ENCODE measurements around the gene ANGEL2.

- TF ChIP-seq FOS (IDR thresholded peaks at IDR 0.05; ENCODE audit: low read depth, low read length): no peak
- TF ChIP-seq NFE2L2 (IDR thresholded peaks at IDR 0.05; ENCODE audit: low read depth, low read length): no peak
- no peak for TF ChIP-seq CTCF (conservative IDR thresholded peaks at IDR 0.05; ENCODE audit: low read depth, low read length)
- no peak for TF ChIP-seq MAZ (IDR thresholded peaks at IDR 0.05; ENCODE audit: borderline replicate concordance, low read depth, low read length)
- TF ChIP-seq SMC3 (IDR thresholded peaks at IDR 0.05; ENCODE audit: low read depth, low read length): no peak
Measured at GRCh38 chr1:212951947-212952640, 63.6 kb downstream of the ANGEL2 start.
